ENCODE measurements around the gene GALNT5.

GRCh38 chr2:157337978-157338377 lies 80.5 kb downstream of the GALNT5 start:
- no peak for TF ChIP-seq MAX (IDR thresholded peaks at IDR 0.05; ENCODE audit: low read depth, low read length)
- TF ChIP-seq POLR2A (IDR thresholded peaks at IDR 0.05; ENCODE audit: extremely low read depth, insufficient read length): no peak
- no peak for TF ChIP-seq CTCF (IDR thresholded peaks at IDR 0.05; ENCODE audit: low read depth, low read length)

All from NB4 (cell line).